Upper lobe of left lung (tissue), 6 donors: ENCODE measurements around the gene SUSD3. TPM values are rescaled to one million over a fixed set of nuclear protein-coding genes. Genes with fewer than 3 reads are reported as not detected.
A peak's percentile ranks its signal among the peaks of the same experiment; 100 is the strongest.

Experiments used
- ATAC-seq, 2 donors: fragments of 200-7000 bp; cut with Tn5 transposase; one replicate each; pipeline ENCODE4 v1.9.1; 2022; ENCODE audit warnings: mild to moderate bottlenecking in 2 of 2, moderate library complexity in 2 of 2; ENCODE audit not compliant: low FRiP score in 2 of 2
- DNase-seq, 2 donors: peaks; one replicate each; pipeline ENCODE4 v3.0.0-alpha.2; 2019 to 2020
- H3K27ac ChIP-seq, 4 donors: fragments of 200-600 bp; sonication (generic); one replicate each; pipeline ENCODE4 v1.5.1; 2016 to 2019
- H3K27me3 ChIP-seq, 4 donors: fragments of 200-600 bp; sonication (generic); one replicate each; pipeline ENCODE4 v1.5.1; 2017 to 2019
- H3K36me3 ChIP-seq, 4 donors: fragments of 200-600 bp; sonication (generic); one replicate each; pipeline ENCODE4 v1.5.1; 2016 to 2019
- H3K4me1 ChIP-seq, 4 donors: fragments of 200-600 bp; sonication (generic); one replicate each; pipeline ENCODE4 v1.5.1; 2018 to 2019
- H3K4me3 ChIP-seq, 4 donors: fragments of 200-600 bp; sonication (generic); one replicate each; pipeline ENCODE4 v1.5.1; 2017 to 2019; ENCODE audit warnings: mild to moderate bottlenecking in 2 of 4, moderate library complexity in 1 of 4
- H3K9me3 ChIP-seq, 4 donors: fragments of 200-600 bp; sonication (generic); one replicate each; pipeline ENCODE4 v1.5.1; 2018 to 2019
- CTCF ChIP-seq, 6 experiments: fragments of 450-650 bp in 4 of 6; fragments of 200-600 bp in 2 of 6; sonication (generic) in 2 of 6; IDR thresholded peaks; one replicate each; pipeline ENCODE4 v1.5.1; 2016 to 2019; ENCODE audit warnings: antibody characterized with exemption in 6 of 6
- EP300 ChIP-seq, 4 donors: sonication (generic); formaldehyde crosslinking; IDR thresholded peaks; one replicate each; pipeline ENCODE4 v1.5.1; 2017; ENCODE audit warnings: antibody characterized with exemption in 4 of 4, control low read depth in 2 of 4
- POLR2A ChIP-seq, 4 donors: fragments of 450-650 bp; IDR thresholded peaks; one replicate each; pipeline ENCODE4 v1.5.1; 2016 to 2017; ENCODE audit warnings: antibody characterized with exemption in 4 of 4, mild to moderate bottlenecking in 2 of 4
- POLR2AphosphoS5 ChIP-seq, 2 donors: sonication (generic); formaldehyde crosslinking; IDR thresholded peaks; one replicate each; pipeline ENCODE4 v1.5.1; 2017; ENCODE audit warnings: antibody characterized with exemption in 2 of 2
- WGBS, 2 donors: methylation state at CpG; one replicate each; pipeline ENCODE4 v1.1.5; 2017 to 2018; 5-methylcytosine and 5-hydroxymethylcytosine counted together
- total RNA-seq, 6 donors: library from RNA; depleted of rRNA in 4 of 6; stranded (reverse); fragments of >200 nt in 4 of 6; gene quantifications; one replicate each; pipeline versions ENCODE4 v1.1.0 to v1.2.1, GENCODE V29; 2016 to 2021
- donor health status: DM: no; HTN: no; CAD: no; lungs with moderate emphysema.
- donor health status: DM: no; HTN: yes; CAD: no; lungs with severe emphysema.

SUSD3 gene
- 10 to 100 TPM in 1 of 6 donors, 1 to 10 TPM in 5; 3.9 to 17.8 (median 5.2) TPM for total RNA-seq

GRCh38 chr9:93058355-93059010, at the start of gene SUSD3:
Gene SUSD3 (plus strand): TSS chr9:93058701. CDS start chr9:93058743, 42 bp downstream.
- Histone ChIP-seq H3K4me3 (peak within 1 kb of the TSS; percentile 52 to 66 (median 62)), H3K36me3 (no peaks in the 10 kb centered on the region), H3K27ac (peak within 1 kb of the TSS; percentile 35 to 87 (median 64)), H3K9me3 (no peaks in the 10 kb centered on the region), H3K27me3 (no peaks in the 10 kb centered on the region), H3K4me1 (peaks cover 23 to 42% (median 36%) of the 10 kb centered on the region in 4 donors)
- TF ChIP-seq EP300 (IDR thresholded peaks at IDR 0.05) (no peak), POLR2A (IDR thresholded peaks at IDR 0.05) (peak in 1 of 4 donors; percentile 46), POLR2AphosphoS5 (IDR thresholded peaks at IDR 0.05) (no peak), CTCF (IDR thresholded peaks at IDR 0.05) (no peak)
- peak; percentile 85 to 94 for DNase-seq
- 3 to 5% methylated on average over 4 to 14 of the region's 55 CpGs for WGBS, 2 donors
- peak; percentile 70 to 79 for ATAC-seq

GRCh38 chr9:93009337-93010015, 49.0 kb upstream of the SUSD3 start:
- H3K4me1 ChIP-seq: peaks cover 0 to 5% (median 2%) of the 10 kb centered on the region in 4 donors
- no peaks in the 10 kb centered on the region for H3K9me3 ChIP-seq
- DNase-seq (peak in 1 of 2 donors; percentile 50), ATAC-seq (no peak)
- H3K27ac ChIP-seq: peak overlapping the region in 1 of 4 donors; percentile 14
- 91% methylated on average over 21 of the region's 21 CpGs for WGBS, 2 donors
- no peaks in the 10 kb centered on the region for H3K27me3 ChIP-seq
- TF ChIP-seq EP300 (IDR thresholded peaks at IDR 0.05) (no peak), POLR2AphosphoS5 (IDR thresholded peaks at IDR 0.05) (no peak), CTCF (IDR thresholded peaks at IDR 0.05) (no peak), POLR2A (IDR thresholded peaks at IDR 0.05) (no peak)
- peaks cover 0 to 65% (median 29%) of the 10 kb centered on the region in 4 donors for H3K36me3 ChIP-seq
- no peak overlapping the region for H3K4me3 ChIP-seq

- Histone ChIP-seq H3K4me3 (no peak overlapping the region), H3K27ac (no peak overlapping the region), H3K36me3 (peaks cover 0 to 60% (median 29%) of the 10 kb centered on the region in 4 donors), H3K9me3 (no peaks in the 10 kb centered on the region), H3K4me1 (peaks cover 0 to 4% (median 2%) of the 10 kb centered on the region in 4 donors), H3K27me3 (no peaks in the 10 kb centered on the region)
- 86 to 93% methylated on average over 6 to 13 of the region's 13 CpGs for WGBS, 2 donors
- no peak for ATAC-seq
- no peak for TF ChIP-seq POLR2A (IDR thresholded peaks at IDR 0.05)
- no peak for TF ChIP-seq EP300 (IDR thresholded peaks at IDR 0.05)
- no peak for TF ChIP-seq POLR2AphosphoS5 (IDR thresholded peaks at IDR 0.05)
- no peak for TF ChIP-seq CTCF (IDR thresholded peaks at IDR 0.05)
- no peak for DNase-seq
Measured at GRCh38 chr9:93010056-93010455, 48.4 kb upstream of the SUSD3 start.

- Histone ChIP-seq H3K4me1 (peaks cover 0 to 4% (median 2%) of the 10 kb centered on the region in 4 donors), H3K27me3 (no peaks in the 10 kb centered on the region), H3K4me3 (no peak overlapping the region), H3K9me3 (no peaks in the 10 kb centered on the region), H3K27ac (no peak overlapping the region), H3K36me3 (peaks cover 0 to 58% (median 31%) of the 10 kb centered on the region in 4 donors)
- no peak for TF ChIP-seq POLR2A (IDR thresholded peaks at IDR 0.05)
- TF ChIP-seq POLR2AphosphoS5 (IDR thresholded peaks at IDR 0.05): no peak
- no peak for TF ChIP-seq CTCF (IDR thresholded peaks at IDR 0.05)
- TF ChIP-seq EP300 (IDR thresholded peaks at IDR 0.05): no peak
- 79 to 84% methylated on average over 1 to 4 of the region's 4 CpGs for WGBS, 2 donors
- peak in 1 of 2 donors; percentile 7 for ATAC-seq
- no peak for DNase-seq
Measured at GRCh38 chr9:93010704-93011103, 47.8 kb upstream of the SUSD3 start.
